HG02610 (cell line): ENCODE data around the gene PRELP.
"Not testable (repeated sequence)": the region's sequence is repeated elsewhere in the genome, so short reads cannot be mapped to it uniquely, and the experiment has no call there.

Source experiments
- ATAC-seq: cut with Tn5 transposase; IDR thresholded peaks from one replicate; pipeline ENCODE4 v1.9.1; 2021; ENCODE audit warnings: mild to moderate bottlenecking, moderate library complexity; ENCODE audit not compliant: unreplicated experiment

The PRELP gene

DNA sequence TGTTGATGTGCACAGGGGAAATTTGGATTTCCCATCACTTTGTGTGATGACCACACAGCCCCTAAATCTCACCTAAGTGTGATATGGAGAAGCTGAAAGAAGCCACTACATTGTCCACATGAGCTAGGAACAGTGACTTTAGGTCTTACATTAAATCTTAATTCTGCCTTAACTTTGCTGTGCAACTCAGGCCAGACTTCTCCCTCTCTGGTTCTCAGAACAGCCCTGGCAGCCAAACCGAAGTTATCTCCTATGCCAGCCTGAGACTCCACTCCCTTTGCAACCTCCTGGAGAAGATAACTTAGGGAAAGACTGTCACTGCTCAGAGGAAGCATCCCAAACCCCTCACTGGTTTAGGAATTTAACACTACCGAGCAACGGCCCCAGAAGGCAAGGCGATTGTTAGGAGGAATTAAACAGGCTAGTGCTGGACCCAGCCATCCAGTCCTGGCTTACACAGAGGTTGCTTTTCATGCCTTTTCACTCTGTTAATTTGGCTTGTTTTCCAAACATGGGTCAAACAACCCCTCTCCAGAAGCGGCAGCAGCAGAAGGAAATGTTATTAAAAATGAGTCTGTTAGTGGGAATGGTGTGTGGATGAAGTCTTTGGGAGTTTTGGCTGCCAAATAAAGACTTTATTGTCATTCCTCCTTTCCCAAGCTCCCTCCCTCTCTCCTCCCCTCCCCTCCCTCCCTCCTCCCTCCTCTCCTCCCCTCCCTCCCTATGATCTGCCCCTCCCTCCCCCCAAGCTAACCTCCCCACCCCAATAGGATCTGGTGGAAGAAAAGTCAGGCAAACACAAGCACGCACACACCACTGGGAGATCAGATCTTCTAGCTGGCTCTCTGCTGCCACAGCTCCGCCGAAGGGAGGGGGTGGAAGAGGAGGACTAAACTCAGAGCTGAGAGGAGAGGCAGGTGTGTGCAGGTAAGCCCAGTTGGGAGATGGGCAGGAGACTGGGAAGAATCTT is at the start of gene PRELP:
Gene PRELP (plus strand): TSS at position 795 of the 970 bp plus-strand sequence. CDS start 7,379 bp downstream, outside the sequence.
- ATAC-seq, result no peak

- no peak for ATAC-seq
These were observed 49.2 kb upstream of the PRELP start for GRCh38 chr1:203426366-203426765.

DNA sequence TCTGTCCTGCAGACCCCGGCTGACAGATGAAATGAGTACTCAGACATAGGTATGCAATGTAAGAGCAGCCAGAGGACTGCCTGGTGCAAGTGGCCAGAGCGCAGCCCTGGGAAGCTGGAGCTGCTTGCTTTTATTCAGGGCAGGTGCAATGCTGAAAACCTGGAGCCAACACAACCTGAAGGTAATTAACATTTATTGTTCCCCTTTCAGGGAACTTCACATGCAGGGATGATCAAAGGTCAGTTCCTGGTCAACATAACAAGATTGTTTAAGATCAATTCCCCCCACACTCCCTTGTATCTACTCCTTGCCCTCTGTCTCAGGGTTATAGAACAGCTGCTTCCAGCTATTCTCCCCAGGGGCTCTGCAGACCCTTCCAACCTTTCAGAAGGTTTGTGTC is 48.7 kb upstream of the PRELP start:
- no peak for ATAC-seq

DNA sequence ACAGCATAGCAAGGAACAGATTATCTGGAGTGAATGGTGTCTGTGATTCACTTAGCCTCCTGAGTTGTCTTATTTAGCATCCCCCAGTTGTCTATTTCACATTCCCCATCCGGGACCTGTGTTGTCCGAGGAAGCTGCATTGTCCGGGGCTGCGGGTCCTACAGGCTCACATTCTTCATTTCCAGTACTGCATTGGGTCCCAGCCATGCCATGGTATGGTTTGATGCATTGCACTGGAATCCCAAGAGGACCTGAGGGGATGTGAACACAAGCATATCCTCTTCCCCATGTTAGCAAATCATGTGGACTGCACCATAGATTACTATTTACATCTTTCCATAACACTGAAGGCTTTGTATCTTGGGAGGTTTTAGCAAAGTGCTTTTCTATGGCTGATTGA is 48.2 kb upstream of the PRELP start:
- ATAC-seq, result no peak

GRCh38 chr1:203428981-203429599 is 46.5 kb upstream of the PRELP start:
- ATAC-seq, result peak; percentile 63

DNA sequence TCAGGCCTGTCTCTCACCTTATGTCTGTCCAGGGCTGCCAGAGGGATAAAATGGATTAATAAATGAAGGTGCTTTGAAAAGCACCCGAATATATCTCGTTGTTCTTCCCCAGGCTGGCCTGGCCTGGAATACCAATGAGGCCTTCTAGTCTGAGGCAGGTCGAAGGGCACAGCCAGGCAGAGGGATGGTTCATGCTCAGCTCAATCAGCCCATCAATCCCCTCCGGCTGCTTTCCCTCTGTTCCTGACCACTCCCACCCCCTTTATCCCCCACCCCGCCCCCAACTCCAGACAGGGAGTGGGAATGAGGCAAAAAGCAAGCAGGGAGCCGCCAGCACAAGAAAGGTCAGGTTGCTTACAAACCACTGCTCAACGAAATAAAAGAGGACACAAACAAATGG is 40.0 kb upstream of the PRELP start:
- no peak for ATAC-seq

DNA sequence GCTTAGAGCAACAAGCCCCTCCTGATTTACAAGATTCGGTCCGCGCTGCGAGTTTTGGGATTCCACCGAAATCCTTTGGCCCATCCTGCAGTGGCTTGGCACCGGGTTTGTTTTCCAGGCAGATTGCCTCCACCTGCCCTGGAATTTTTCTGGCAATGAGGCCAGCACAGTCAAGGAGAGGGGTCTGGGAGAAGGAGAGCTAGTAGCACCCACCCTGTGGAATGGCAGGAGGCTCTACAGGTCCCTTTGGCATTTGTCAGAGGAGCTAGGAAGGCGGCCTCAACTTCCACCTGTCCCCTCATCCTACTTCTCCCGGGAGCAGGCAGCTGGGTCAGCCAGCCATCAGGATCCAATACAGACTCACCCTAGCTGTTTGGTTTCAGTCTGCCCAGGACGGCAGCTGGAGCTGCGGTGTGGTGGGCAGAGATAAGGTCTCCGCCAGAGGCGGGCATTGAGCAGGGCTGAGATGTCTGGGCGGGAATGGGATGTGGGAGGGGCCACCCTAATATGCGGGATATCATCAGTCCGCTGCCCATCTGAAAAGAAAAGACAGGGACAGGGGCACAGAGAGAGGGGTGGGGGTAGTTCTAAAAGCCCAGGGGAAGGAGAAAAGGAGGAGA is 37.8 kb upstream of the PRELP start:
- no peak for ATAC-seq

DNA sequence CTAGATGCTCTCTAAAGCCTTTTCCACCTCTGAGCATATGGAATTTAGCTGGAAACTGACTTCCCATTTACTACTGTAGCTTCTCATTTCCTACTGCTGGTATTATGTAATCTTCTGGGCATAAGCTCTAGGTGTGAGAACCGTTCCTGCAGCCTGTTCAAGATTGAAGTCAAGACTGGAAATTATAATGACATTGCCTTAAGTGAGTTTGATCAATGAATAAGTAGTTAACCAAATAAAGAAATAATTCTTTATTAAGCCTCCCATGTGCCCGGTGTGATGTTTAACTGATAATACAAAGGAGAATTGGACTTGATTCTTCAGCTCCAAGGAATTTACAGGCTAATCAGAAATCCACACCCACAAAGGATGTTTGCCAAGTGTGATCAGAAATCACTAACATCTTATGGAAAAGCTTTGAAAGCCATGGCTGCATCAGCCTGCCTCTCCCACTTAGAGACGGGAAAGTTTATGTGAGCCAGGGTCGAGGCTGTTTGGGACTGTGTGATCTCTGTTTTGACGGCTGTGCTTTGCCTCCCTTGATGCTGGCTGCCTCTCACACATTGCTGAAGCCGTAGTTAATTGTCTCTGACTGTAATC is 36.4 kb upstream of the PRELP start:
- ATAC-seq, result no peak

DNA sequence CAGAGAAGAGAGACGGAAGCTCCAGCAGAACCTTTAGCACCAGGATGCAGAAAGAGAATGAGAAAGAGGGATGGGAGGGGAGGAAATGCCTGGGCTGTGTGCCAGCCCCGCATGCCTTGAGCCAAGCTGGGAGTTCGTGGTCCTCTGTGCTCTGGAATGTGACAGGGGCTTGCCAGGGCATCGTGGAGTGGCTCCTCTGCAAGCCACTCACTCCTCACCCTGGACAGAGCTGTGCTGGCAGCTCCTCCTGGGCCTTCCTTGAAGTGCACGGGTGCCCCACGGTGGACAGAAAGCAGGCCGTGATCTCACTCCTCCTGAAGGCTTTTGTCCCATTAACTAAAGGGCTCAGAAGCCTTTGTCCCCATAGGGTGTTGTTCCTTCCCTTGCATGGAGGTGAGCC is 34.8 kb upstream of the PRELP start:
- ATAC-seq, result no peak

DNA sequence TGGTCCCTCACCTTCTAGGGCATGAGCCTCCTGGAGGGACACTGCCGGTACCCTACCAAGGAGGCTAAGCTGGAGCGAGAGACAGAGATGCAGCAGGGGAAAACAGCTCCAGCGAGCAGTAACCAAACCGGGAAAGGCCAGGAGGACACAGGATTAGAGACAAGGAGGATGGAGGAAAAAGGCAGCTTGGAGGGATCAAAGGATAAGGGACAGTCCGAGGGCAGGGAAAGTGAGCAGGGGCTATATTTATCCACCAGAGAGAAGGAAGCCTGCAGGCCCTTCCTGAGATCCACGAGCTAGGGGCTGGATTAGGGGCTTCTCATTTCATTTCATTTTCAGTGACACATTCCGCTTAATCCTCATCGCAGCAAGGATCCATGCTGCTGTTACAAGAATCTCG is 33.8 kb upstream of the PRELP start:
- no peak for ATAC-seq

DNA sequence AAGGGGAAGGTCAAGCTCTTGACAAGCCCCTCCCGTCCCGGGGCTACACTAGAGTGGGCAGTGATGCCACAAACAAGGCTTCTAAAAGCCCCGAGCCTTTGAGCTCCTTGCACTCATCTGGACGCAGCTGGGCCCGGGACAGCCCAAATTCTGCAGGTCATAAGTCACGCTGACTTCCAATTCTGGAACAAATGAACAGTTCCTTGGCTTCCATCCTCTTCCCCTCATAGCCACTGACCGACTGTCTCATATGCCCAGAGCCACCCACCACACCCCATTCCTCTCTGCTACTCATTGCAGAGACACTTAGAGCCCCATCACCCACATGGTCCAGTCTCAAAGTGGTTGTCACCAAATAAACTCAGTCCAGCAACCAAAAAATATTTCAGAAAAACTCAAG is 32.8 kb upstream of the PRELP start:
- ATAC-seq, result no peak

DNA sequence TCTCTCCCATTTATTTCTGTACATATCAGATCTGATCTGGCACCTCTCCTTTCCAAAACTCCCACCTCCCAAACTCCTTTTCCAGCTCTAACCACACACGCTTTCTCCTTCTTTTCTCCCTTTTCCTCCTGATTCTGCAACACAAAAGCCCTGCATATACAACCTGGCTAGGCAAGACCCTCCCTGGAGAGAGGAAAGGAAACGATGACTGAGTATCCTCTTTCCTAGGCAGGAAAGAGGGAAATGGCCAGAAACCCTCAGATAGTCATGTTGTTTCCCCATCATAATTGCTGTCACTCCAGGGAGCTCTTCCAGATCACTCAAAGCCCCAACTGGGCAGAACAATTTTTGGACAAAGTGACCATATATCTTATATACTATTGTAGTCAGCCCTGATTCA is 32.3 kb upstream of the PRELP start:
- no peak for ATAC-seq

- no peak for ATAC-seq
These were observed 31.4 kb upstream of the PRELP start for GRCh38 chr1:203444171-203444576.

- no peak for ATAC-seq
These were observed 28.5 kb upstream of the PRELP start for GRCh38 chr1:203447151-203447550.

DNA sequence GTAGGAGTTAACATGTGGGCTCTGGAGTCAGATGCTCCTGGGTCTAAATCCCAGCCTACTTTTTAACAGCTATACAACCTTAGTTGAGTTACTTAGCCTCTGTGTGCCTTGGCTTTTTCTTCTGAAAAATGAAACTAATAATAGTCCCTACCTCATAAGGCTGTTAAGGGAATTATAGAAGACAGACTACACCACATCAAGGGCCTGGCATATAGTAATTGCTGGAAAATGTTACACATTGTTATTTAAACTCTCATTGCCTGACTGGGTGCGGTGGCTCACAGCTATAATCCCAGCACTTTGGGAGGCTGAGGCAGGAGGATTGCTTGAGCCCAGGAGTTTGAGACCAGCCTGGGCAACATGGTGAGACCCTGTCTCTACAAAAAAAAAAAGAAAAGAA is 28.0 kb upstream of the PRELP start:
- ATAC-seq, result not testable (repeated sequence)

DNA sequence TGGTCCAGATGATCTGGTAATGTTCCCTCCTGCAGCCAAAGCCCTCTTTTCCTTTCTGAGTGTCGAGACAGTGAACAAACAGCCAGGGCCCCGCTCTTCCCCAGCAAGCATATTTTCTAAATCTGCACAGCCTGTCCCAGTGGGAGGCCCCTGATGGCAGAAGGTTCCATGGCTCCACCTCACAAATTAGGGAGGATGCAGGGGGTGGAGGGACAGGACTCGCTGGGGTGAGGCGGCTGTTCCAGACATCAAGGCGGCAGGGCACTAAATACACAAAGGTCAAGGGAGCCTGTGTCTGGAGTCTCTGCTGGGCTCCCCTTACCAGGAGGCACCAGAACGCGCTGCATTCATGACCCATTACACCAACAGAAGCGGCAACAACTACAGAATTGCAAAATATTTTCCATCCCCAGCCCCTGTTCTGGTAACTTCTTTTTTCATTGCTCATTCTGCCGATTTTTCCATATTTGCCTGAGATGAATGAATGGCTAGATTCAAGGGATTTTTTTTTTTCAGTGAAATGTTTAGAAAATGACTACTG is 27.0 kb upstream of the PRELP start:
- no peak for ATAC-seq

DNA sequence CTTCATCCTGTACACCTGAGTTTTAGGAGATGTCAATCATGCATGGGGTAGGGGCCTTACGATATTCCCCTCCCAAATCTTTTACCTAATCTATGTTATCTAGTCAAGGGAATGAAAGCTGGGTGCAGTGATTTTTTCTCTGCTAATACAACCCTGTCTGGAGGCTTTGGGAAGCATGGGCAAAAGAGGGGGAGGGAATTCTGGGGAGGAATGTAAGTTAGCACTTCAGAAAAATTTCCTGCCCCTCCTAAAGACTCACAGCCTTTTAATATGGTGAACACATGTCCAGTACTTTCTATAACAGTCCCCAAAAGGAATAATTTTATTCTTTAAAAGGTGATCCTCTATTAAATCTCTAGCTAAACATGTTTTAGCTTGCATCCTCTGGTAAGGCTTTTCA is 25.6 kb upstream of the PRELP start:
- ATAC-seq, result no peak

DNA sequence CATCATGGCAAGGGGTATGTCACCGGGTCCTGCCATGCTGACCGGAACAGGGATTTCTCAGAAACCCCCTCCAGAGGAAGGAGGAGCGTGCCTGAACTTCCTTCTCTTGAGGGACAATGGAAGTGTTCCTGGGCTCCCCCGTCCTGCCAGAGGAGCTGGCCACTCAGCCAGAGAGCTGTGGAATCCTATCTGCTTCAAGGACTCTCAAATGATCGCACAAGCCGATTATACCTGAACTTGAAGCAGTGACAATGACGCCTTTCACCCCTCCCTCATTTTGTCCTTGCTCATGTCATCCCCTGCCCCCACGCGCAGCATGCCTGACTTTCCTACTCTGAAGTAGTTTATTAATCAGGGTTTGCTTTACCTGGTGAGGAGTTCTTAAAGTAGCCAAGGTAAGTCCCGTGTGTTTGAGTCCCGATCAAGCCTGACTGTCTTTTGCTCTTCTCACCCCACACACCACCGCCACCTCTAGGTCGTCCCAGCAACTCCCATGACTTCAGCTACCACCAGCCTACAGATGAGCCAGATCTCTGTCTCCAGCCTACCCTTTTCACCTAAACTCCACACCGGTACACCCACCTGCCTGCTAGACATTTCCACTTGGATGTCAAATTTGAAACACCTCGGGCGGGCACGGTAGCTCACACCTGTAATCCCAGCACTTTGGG is 25.0 kb upstream of the PRELP start:
- ATAC-seq, result no peak

DNA sequence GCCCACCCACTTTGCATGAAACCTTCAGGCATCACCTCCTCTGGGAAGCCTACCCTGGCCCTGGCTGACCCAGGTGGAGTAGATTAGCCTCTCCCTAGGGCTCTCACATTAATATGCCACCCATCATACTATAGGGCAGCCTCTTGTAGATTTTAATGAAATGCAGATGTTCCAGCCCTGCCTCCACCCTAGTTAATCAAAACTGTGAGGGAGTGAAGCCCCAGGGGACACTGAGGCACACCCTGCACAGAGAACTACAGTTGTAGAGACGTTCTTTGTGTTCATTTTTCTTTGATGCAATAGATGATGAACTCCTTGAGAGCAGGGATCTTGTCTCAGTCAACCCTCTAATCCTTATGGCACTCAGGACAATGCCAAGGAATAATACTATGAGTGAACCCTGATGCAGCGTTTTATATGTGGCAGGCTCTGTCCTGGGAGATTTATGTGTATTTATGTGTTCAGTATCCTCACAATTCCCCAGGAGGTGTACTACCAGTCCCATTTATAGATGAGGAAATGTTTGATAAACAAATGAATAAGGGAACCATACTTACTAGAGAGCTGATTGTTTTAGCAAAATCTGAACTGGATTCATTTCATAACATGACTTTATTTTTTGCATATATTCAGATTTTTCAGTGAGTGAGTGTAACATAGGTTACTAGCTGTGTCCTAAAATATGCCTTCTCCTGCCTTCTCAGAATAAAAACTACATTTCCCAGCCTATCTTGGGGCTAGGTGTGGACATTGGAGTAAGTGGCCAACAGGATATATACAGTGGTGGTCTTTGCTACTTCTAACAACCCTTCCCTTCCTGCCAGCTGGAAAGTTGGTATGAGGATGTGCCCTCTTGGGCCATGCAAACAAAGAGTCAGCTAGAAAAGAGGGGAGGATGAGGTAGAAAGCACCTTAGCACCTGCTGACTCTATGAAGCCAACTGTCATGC is 23.5 kb upstream of the PRELP start:
- no peak for ATAC-seq
